ENCODE results near the gene DDX59.

GRCh38 chr1:200707116-200707515, 37.4 kb upstream of the DDX59 start:
- TF ChIP-seq, protein P1, sequence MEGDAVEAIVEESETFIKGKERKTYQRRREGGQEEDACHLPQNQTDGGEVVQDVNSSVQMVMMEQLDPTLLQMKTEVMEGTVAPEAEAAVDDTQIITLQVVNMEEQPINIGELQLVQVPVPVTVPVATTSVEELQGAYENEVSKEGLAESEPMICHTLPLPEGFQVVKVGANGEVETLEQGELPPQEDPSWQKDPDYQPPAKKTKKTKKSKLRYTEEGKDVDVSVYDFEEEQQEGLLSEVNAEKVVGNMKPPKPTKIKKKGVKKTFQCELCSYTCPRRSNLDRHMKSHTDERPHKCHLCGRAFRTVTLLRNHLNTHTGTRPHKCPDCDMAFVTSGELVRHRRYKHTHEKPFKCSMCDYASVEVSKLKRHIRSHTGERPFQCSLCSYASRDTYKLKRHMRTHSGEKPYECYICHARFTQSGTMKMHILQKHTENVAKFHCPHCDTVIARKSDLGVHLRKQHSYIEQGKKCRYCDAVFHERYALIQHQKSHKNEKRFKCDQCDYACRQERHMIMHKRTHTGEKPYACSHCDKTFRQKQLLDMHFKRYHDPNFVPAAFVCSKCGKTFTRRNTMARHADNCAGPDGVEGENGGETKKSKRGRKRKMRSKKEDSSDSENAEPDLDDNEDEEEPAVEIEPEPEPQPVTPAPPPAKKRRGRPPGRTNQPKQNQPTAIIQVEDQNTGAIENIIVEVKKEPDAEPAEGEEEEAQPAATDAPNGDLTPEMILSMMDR (conservative IDR thresholded peaks at IDR 0.05), result no peak
- TF ChIP-seq EZH2 (IDR thresholded peaks at IDR 0.05; ENCODE audit: low read depth), result no peak
